Activated CD4-positive, alpha-beta T cell treated with anti-CD3 and anti-CD28 coated beads for 36 hours (primary cell): ENCODE measurements around the gene ACVR2B. TPM values are rescaled to one million over a fixed set of nuclear protein-coding genes. Genes with fewer than 3 reads are reported as not detected.

ENCODE experiments used
- ATAC-seq: fragments of 200-7000 bp; cut with Tn5 transposase; one replicate; pipeline ENCODE4 v1.10.0; 2021; ENCODE audit warnings: mild to moderate bottlenecking, moderate library complexity
- CTCF ChIA-PET: fragments of 350-600 bp; sonication (Branson Sonifier 250); formaldehyde crosslinking; loops from one replicate; lab custom pipeline; 2021; ENCODE audit warnings: antibody characterized with exemption; lab: Charles Lee
- POLR2A ChIA-PET: fragments of 350-600 bp; sonication (Branson Sonifier 250); formaldehyde crosslinking; loops from one replicate; lab custom pipeline; 2021; ENCODE audit warnings: antibody characterized with exemption, inconsistent platforms; lab: Charles Lee
- DNase-seq: peaks from one replicate; pipeline ENCODE4 v3.0.0-alpha.2; 2020
- H3K27ac Mint-ChIP-seq: one replicate; pipeline ENCODE4 v1.8.0; 2021; ENCODE audit warnings: mixed read lengths
- H3K27me3 Mint-ChIP-seq: one replicate; pipeline ENCODE4 v1.8.0; 2021; ENCODE audit warnings: mixed read lengths
- H3K36me3 Mint-ChIP-seq: one replicate; pipeline ENCODE4 v1.8.0; 2021; ENCODE audit warnings: low read depth, mixed read lengths
- H3K4me1 Mint-ChIP-seq: one replicate; pipeline ENCODE4 v1.8.0; 2021; ENCODE audit warnings: mixed read lengths
- H3K4me3 Mint-ChIP-seq: one replicate; pipeline ENCODE4 v1.8.0; 2021; ENCODE audit warnings: mild to moderate bottlenecking, moderate library complexity, mixed read lengths
- H3K9me3 Mint-ChIP-seq: one replicate; pipeline ENCODE4 v1.8.0; 2021; ENCODE audit warnings: low read depth, mixed read lengths
- intact Hi-C, 2 experiments: fragments of 100-400 bp; cut with DNase I in 1 of 2; cut with micrococcal nuclease in 1 of 2; formaldehyde crosslinking; loops; one replicate each; pipeline versions ENCODE4 v1.14.2 to v1.15.1; 2022 to 2024; cut with DNase I, micrococcal nuclease
- total RNA-seq, 2 experiments: library from RNA; stranded (reverse); gene quantifications; one replicate each; pipeline ENCODE4 v1.2.3, GENCODE V29; 2021

The ACVR2B gene
- total RNA-seq, 2 experiments from 2014 or later, result 5.7 to 6.9 TPM

DNA sequence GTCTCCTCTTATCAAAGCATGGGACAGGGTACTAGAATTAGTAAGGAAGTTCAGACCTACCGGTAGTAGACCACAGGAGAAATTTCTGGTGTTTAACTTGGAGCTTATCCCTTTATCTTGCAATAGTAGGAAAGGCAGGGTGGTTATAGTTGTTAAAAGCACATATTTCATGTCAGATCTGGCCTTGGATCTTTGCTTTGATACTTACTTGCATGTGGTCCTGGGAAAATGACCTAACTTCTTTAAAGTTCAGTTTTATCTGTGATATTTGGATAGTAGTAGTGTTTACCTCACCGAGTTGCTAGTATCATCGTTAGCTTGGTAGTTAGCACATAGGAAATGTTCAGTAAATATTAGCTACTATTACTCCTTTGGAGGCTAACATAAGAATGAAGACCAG, 57.9 kb downstream of the ACVR2B start:
- DNase-seq, result no peak
- intact Hi-C loops, result no loop called here
- no peak overlapping the region for H3K4me3 Mint-ChIP-seq
- H3K36me3 Mint-ChIP-seq, result peaks cover 26% of the 10 kb centered on the region
- H3K27ac Mint-ChIP-seq, result no peak overlapping the region
- POLR2A ChIA-PET, result no interaction called here
- no peaks in the 10 kb centered on the region for H3K4me1 Mint-ChIP-seq
- CTCF ChIA-PET, result interaction anchor here (1.3 to 5.1 kb wide), 2 partner anchors 10 to 18 kb away, joined by 3 to 39 read pairs; no protein-coding TSS in a partner anchor
- no peaks in the 10 kb centered on the region for H3K27me3 Mint-ChIP-seq
- no peaks in the 10 kb centered on the region for H3K9me3 Mint-ChIP-seq
- ATAC-seq, result no peak

DNA sequence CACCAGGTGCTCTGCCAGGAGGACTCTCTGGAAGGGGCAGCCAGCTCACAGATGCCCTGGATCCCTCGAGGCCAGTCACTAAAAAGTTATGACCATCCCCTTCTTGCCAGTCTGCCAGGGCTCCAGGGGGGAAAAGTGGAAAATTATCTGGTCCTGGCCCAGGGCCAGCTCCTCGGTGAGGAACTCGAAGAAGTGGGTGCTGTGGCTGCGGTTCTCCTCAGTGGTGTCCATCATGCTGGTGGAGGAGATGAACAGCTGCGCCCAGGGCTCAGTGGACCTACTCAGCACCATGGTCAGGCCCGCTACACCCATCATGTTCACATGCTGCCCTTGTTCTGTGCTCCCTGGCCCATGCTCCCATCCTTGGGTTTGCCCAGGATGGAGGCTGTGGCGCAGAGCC, 61.7 kb downstream of the ACVR2B start:
- H3K27me3 Mint-ChIP-seq, result no peaks in the 10 kb centered on the region
- intact Hi-C loops, result no loop called here
- no peak overlapping the region for H3K4me3 Mint-ChIP-seq
- ChIA-PET CTCF (interaction anchor here (0.6 to 1.8 kb wide), 3 partner anchors 10 to 233 kb away, joined by 3 to 5 read pairs (median 4); no protein-coding TSS in a partner anchor), POLR2A (no interaction called here)
- peaks cover 19% of the 10 kb centered on the region for H3K4me1 Mint-ChIP-seq
- H3K27ac Mint-ChIP-seq, result no peak overlapping the region
- ATAC-seq (no peak), DNase-seq (no peak)
- no peaks in the 10 kb centered on the region for H3K9me3 Mint-ChIP-seq
- peaks cover 15% of the 10 kb centered on the region for H3K36me3 Mint-ChIP-seq

DNA sequence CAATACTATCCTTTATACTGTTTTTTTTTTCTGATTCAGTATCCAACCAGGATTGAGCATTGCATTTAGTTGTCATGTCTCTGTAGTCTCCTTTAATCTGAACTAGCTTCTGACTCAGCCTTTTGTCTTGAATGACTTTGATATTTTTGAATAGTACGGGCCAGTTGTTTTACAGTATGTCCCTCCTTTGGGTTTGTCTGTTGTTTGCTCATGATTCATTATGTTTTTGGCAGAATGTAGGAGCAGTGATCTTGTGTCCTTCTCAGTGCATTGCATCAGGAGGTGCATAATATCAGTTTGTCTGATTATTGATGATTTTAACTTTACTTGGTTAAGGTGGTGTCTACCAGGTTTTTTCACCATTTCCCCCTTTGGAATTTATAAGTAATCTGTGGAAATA, 63.0 kb downstream of the ACVR2B start:
- H3K36me3 Mint-ChIP-seq, result peaks cover 11% of the 10 kb centered on the region

DNA sequence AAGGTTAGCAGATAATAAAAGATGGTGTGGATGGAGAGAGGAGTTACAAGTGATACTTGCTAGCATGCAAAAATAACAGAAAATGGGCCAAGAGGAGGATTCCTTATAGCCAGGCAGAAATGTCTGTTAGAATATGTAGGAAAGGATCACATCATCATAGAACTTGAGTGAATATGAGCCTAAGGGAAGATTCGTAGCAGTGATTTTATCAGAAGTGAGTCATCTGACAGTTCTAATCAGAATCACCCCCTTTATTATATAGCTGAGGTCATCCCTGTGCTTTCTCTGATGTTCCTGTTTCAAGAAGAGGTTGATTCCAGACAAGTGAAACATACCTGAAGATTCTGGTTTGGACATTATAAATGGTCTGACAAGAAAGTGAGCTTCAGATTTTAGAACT, 65.3 kb downstream of the ACVR2B start:
- ATAC-seq, result peak; percentile 60
- Mint-ChIP-seq H3K27me3 (no peaks in the 10 kb centered on the region), H3K9me3 (no peaks in the 10 kb centered on the region), H3K4me3 (no peak overlapping the region), H3K36me3 (peaks cover 7% of the 10 kb centered on the region), H3K4me1 (peaks cover 23% of the 10 kb centered on the region), H3K27ac (peak overlapping the region; percentile 32)
- CTCF ChIA-PET, result interaction anchor here (0.5 to 5.1 kb wide), 7 partner anchors 8 to 135 kb away, joined by 3 to 102 read pairs (median 4); partner anchors contain the start of gene EXOG
- intact Hi-C loops, result no loop called here
- POLR2A ChIA-PET, result no interaction called here
- no peak for DNase-seq

More for the DNA sequence above, 63.0 kb downstream of the ACVR2B start:
- H3K4me3 Mint-ChIP-seq, result no peak overlapping the region
- POLR2A ChIA-PET, result no interaction called here
- H3K27me3 Mint-ChIP-seq, result no peaks in the 10 kb centered on the region
- no peak overlapping the region for H3K27ac Mint-ChIP-seq
- DNase-seq (no peak), ATAC-seq (no peak)
- intact Hi-C loops, result no loop called here
- no peaks in the 10 kb centered on the region for H3K9me3 Mint-ChIP-seq
- peaks cover 23% of the 10 kb centered on the region for H3K4me1 Mint-ChIP-seq
- CTCF ChIA-PET, result interaction anchor here (0.7 to 1.8 kb wide), 3 partner anchors 17 to 145 kb away, joined by 3 to 5 read pairs (median 3); no protein-coding TSS in a partner anchor

DNA sequence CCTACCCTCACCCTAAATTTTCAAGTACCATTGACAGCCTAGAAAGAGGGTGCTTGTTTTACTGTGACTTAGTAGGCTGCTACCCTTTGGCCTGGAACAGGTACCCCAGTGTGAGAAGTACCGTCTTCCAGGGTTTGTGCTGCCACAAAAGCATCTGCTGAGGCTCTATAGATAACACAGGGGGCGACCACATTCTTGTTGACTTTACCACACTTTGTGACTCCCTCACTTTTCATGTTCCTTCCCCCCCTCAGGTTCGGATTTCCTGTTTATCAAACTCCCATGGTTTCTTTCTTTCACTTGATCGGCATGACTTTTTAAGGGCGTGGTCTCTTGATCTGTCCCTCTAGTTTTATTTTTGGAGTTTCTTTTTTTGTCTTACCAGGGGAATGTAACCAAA, 66.0 kb downstream of the ACVR2B start:
- no peaks in the 10 kb centered on the region for H3K9me3 Mint-ChIP-seq
- intact Hi-C loops, result loop anchor here (5.0 to 10.0 kb wide), 3 partner anchors 325 to 768 kb away; no protein-coding TSS in a partner anchor
- peak overlapping the region; percentile 73 for H3K27ac Mint-ChIP-seq
- DNase-seq (no peak), ATAC-seq (peak; percentile 51)
- H3K36me3 Mint-ChIP-seq, result peaks cover 9% of the 10 kb centered on the region
- H3K27me3 Mint-ChIP-seq, result no peaks in the 10 kb centered on the region
- CTCF ChIA-PET, result interaction anchor here (0.5 to 5.1 kb wide), 15 partner anchors 9 to 480 kb away, joined by 3 to 102 read pairs (median 4); partner anchors contain the start of gene EXOG
- peak overlapping the region; percentile 6 for H3K4me3 Mint-ChIP-seq
- POLR2A ChIA-PET, result no interaction called here
- peaks cover 23% of the 10 kb centered on the region for H3K4me1 Mint-ChIP-seq

DNA sequence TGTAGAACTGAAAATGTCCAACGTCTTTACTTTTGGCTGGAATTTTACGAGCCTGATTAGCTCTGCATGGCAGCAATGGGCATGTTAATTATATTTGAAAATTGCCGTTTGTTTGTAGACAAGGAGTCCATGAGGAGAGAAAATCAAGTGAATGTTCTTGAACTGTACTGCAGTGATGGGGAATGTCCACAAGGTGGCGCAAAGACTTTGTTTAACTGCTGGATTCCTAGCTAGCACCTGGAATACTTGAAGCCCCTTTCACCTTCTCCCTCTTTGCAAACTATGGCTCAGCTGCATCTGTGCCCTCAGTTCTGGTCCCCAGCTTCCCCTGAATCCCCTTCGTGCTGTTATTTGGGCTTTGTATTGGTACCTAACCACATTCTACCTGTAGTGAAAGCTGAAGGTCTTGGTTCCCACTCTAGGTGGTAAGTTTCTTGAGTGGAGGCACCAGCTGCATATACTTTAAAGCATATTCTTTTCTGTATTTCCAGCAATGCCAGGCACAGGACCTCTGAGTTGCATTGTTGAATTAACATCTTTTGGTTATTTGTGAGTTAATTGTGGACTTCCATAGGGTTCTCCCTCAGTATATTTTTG, 67.8 kb downstream of the ACVR2B start:
- H3K36me3 Mint-ChIP-seq, result peaks cover 16% of the 10 kb centered on the region
- H3K4me3 Mint-ChIP-seq, result no peak overlapping the region
- peaks cover 23% of the 10 kb centered on the region for H3K4me1 Mint-ChIP-seq
- POLR2A ChIA-PET, result interaction anchor here (0.6 to 1.2 kb wide), 3 partner anchors 24 to 104 kb away, joined by 3 to 5 read pairs (median 4); partner anchors contain the start of gene EXOG
- no peak overlapping the region for H3K27ac Mint-ChIP-seq
- peak; percentile 75 for DNase-seq
- ATAC-seq, result peak; percentile 74
- H3K9me3 Mint-ChIP-seq, result no peaks in the 10 kb centered on the region
- intact Hi-C loops, result loop anchor here (1.0 to 10.0 kb wide), 8 partner anchors 25 to 766 kb away; partner anchors contain the start of gene EXOG (in 1 of the 2)
- no peaks in the 10 kb centered on the region for H3K27me3 Mint-ChIP-seq
- CTCF ChIA-PET, result interaction anchor here (0.6 to 5.1 kb wide), 56 partner anchors 9 to 1529 kb away, joined by 3 to 102 read pairs (median 4); partner anchors contain the start of genes EPM2AIP1, EXOG, MLH1 and XIRP1

DNA sequence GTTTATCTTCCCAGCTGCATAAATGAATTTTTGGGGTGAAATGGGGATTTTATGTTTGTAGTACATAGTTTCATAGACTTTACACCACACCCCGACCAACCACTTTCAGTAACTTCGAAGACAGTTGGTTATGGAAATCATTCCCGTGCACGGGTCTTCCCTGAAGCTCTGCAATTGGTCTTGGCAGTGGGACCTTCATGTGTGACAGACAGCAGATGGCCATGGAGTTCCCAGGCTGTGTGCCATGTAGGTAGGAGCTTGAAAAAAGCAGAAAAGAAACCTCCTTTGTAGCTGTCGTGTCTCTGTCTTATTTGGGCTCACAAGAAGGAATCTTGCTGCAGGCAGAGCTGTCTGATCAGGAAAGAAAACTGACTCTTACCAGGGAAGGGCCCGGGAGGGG, 68.3 kb downstream of the ACVR2B start:
- ChIA-PET CTCF (interaction anchor here (0.6 to 5.1 kb wide), 51 partner anchors 8 to 1529 kb away, joined by 3 to 102 read pairs (median 4); partner anchors contain the start of genes EPM2AIP1, EXOG, MLH1 and XIRP1), POLR2A (interaction anchor here (1.2 kb wide), 1 partner anchor 26 kb away, joined by 4 read pairs; the partner anchor contains the start of gene EXOG)
- H3K27me3 Mint-ChIP-seq, result no peaks in the 10 kb centered on the region
- H3K4me3 Mint-ChIP-seq, result no peak overlapping the region
- peaks cover 23% of the 10 kb centered on the region for H3K4me1 Mint-ChIP-seq
- DNase-seq (no peak), ATAC-seq (no peak)
- peaks cover 19% of the 10 kb centered on the region for H3K36me3 Mint-ChIP-seq
- no peak overlapping the region for H3K27ac Mint-ChIP-seq
- intact Hi-C loops, result loop anchor here (5.0 to 10.0 kb wide), 3 partner anchors 323 to 765 kb away; no protein-coding TSS in a partner anchor
- H3K9me3 Mint-ChIP-seq, result no peaks in the 10 kb centered on the region

DNA sequence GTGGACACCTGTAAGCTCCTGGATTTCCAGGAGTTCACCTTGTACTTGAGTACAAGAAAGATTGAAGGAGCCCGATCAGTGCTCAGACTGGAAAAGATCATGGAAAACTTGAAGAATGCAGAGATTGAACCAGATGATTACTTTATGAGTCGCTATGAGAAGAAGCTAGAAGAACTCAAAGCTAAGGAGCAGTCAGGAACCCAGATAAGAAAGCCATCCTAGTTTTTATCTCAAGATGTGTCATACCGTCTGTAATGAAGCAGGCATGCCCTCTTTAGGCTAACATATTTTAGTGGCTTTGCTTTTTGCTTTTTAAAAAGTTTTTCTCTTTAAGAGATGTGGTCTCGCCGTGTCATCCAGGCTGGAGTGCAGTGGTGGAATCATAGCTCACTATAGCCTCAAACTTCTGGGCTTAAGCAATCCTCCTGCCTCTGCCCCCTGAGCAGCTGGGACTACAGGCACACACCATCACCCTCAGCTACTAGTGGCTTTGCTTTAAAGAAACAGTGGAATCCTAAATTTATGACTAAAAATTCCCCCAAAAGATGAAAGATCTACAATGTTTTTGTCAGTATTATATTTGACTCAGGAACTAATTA, 70.5 kb downstream of the ACVR2B start:
- CTCF ChIA-PET, result interaction anchor here (0.9 to 1.6 kb wide), 4 partner anchors 10 to 131 kb away, joined by 3 to 9 read pairs (median 4); no protein-coding TSS in a partner anchor
- H3K9me3 Mint-ChIP-seq, result no peaks in the 10 kb centered on the region
- DNase-seq, result no peak
- intact Hi-C loops, result loop anchor here (5.0 to 10.0 kb wide), 3 partner anchors 321 to 763 kb away; no protein-coding TSS in a partner anchor
- H3K36me3 Mint-ChIP-seq, result peaks cover 29% of the 10 kb centered on the region
- H3K4me3 Mint-ChIP-seq, result no peak overlapping the region
- no peak overlapping the region for H3K27ac Mint-ChIP-seq
- ATAC-seq, result no peak
- H3K27me3 Mint-ChIP-seq, result no peaks in the 10 kb centered on the region
- POLR2A ChIA-PET, result no interaction called here
- H3K4me1 Mint-ChIP-seq, result peaks cover 14% of the 10 kb centered on the region

DNA sequence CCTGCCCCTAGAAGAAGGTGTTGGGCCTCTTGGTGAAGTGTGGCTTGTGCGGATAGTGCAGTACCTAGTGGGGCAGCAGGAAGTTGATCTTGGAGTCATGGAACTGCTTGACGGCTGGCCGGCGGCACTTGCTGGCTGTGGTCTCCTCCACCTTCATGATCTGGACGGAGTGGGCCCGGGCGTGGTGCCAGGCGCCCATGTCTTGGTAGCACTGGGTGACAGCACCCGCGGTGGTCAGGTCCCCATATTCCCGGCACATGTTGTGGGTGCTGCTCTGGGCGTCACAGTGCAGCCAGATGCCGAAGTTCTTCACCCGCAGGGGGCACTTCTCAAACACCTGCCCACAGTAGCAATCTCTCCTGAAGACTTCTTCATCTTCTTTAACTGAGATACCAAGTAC, 73.1 kb downstream of the ACVR2B start:
- Mint-ChIP-seq H3K27me3 (no peaks in the 10 kb centered on the region), H3K9me3 (no peaks in the 10 kb centered on the region), H3K4me1 (no peaks in the 10 kb centered on the region), H3K4me3 (no peak overlapping the region), H3K27ac (no peak overlapping the region), H3K36me3 (peaks cover 38% of the 10 kb centered on the region)
- no peak for DNase-seq
- POLR2A ChIA-PET, result no interaction called here
- intact Hi-C loops, result loop anchor here in 1 of 2 experiments (10.0 kb wide), 2 partner anchors 318 to 478 kb away; no protein-coding TSS in a partner anchor
- no peak for ATAC-seq
- CTCF ChIA-PET, result no interaction called here

DNA sequence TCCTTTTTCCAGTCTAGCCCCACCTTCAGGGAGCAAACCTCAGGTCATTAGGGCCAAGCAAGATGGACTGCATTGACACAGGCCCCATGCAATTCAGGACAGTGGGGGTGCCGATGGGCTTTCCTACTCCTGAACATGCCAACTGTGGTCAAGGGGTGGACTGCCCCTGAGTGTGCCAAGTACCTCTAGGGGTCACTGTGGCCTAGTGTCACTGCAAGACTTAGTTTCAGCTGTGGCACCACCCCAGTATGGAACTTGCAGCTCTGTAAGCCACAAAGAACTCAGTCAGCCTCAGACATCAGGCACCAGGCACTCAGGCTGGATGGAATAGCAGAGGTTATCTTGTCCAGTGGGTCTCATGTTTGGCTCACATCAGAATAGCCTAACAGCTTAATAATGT, 74.8 kb downstream of the ACVR2B start:
- H3K27me3 Mint-ChIP-seq, result no peaks in the 10 kb centered on the region
- DNase-seq (no peak), ATAC-seq (no peak)
- intact Hi-C loops, result loop anchor here in 1 of 2 experiments (10.0 kb wide), 2 partner anchors 316 to 476 kb away; no protein-coding TSS in a partner anchor
- H3K4me1 Mint-ChIP-seq, result no peaks in the 10 kb centered on the region
- CTCF ChIA-PET, result interaction anchor here (0.7 to 1.1 kb wide), 3 partner anchors 25 to 1641 kb away, joined by 3 to 4 read pairs (median 3); no protein-coding TSS in a partner anchor
- POLR2A ChIA-PET, result no interaction called here
- H3K36me3 Mint-ChIP-seq, result peaks cover 38% of the 10 kb centered on the region
- H3K4me3 Mint-ChIP-seq, result no peak overlapping the region
- H3K9me3 Mint-ChIP-seq, result no peaks in the 10 kb centered on the region
- no peak overlapping the region for H3K27ac Mint-ChIP-seq

DNA sequence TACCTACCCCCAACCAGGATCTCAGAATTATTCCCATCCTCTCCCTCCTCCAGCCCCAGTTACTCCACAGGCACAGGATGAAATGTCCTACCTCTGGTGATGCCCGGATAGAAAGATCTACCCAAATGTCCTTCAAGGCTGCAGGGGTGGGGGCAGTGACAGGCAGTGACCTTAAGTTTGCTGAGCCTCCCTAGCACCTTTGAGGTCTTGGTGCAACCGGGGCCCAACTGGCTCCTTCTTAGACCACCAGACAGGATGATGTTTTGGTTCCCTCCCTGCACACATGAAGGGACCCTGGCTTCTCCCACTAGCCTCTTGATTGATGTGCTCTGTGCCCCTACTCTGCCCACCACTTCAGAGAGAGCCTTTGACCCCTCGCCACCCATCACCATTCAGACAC, 78.8 kb downstream of the ACVR2B start:
- no peak for ATAC-seq
- POLR2A ChIA-PET, result no interaction called here

More for the DNA sequence above, 78.8 kb downstream of the ACVR2B start:
- CTCF ChIA-PET, result interaction anchor here (1.6 kb wide), 1 partner anchor 11 kb away, joined by 5 read pairs; no protein-coding TSS in a partner anchor
- H3K36me3 Mint-ChIP-seq, result peaks cover 23% of the 10 kb centered on the region
- intact Hi-C loops, result no loop called here
- H3K4me1 Mint-ChIP-seq, result peaks cover 4% of the 10 kb centered on the region
- no peaks in the 10 kb centered on the region for H3K27me3 Mint-ChIP-seq
- H3K9me3 Mint-ChIP-seq, result no peaks in the 10 kb centered on the region
- no peak overlapping the region for H3K27ac Mint-ChIP-seq
- no peak for DNase-seq
- no peak overlapping the region for H3K4me3 Mint-ChIP-seq
